Camera-type eye (tissue), 1 donor: Measurements from ENCODE around the gene SERPINB1. TPM values are rescaled to one million over a fixed set of nuclear protein-coding genes. Genes with fewer than 3 reads are reported as not detected.

Experiments
- total RNA-seq: library from RNA; depleted of rRNA; stranded (reverse); fragments of >200 nt; gene quantifications from one replicate; pipeline ENCODE4 v1.2.3, GENCODE V29; 2014

SERPINB1 gene
- total RNA-seq = 25.7 TPM

GRCh38 chr6:2841264-2842138 lies at the start of gene SERPINB1:
SERPINB1 (minus strand) TSS chr6:2841863; CDS start chr6:2840586, 1,277 bp downstream.

Other genes starting within 250 kb of the SERPINB1 start
- gene MYLK4, start 90.9 kb downstream of the SERPINB1 start, total RNA-seq = 9.9 TPM
- gene WRNIP1, start 76.5 kb downstream of the SERPINB1 start, total RNA-seq = 82.3 TPM
- gene SERPINB9, start 61.4 kb upstream of the SERPINB1 start, total RNA-seq = 12.8 TPM
- 87.5 TPM for gene SERPINB6, start 129.7 kb upstream of the SERPINB1 start, total RNA-seq
- gene NQO2, start 158.0 kb upstream of the SERPINB1 start, total RNA-seq = 9.5 TPM
- 23.1 TPM for gene RIPK1, start 226.6 kb upstream of the SERPINB1 start, total RNA-seq